Hepatic stellate cell (primary cell): Measurements from ENCODE around the gene CDK13.
A peak's percentile ranks its signal among the peaks of the same experiment; 100 is the strongest.

ENCODE experiments used
- DNase-seq: peaks from one replicate; pipeline ENCODE4 v3.0.0; 2011; ENCODE audit warnings: low spot score

The CDK13 gene

GRCh38 chr7:40008223-40008815 lies 58.3 kb downstream of the CDK13 start:
- peak; percentile 34 for DNase-seq

GRCh38 chr7:40009301-40009700 lies 59.2 kb downstream of the CDK13 start:
- DNase-seq = no peak

- DNase-seq = no peak
Measured at GRCh38 chr7:40014376-40014775, 64.3 kb downstream of the CDK13 start.

GRCh38 chr7:40015790-40016296 lies 65.8 kb downstream of the CDK13 start:
- DNase-seq = no peak

GRCh38 chr7:40019558-40019957 lies 69.5 kb downstream of the CDK13 start:
- DNase-seq = no peak

GRCh38 chr7:40024048-40024447 lies 74.0 kb downstream of the CDK13 start:
- no peak for DNase-seq

GRCh38 chr7:40024841-40025240 lies 74.8 kb downstream of the CDK13 start:
- no peak for DNase-seq

GRCh38 chr7:40027545-40027944 lies 77.5 kb downstream of the CDK13 start:
- DNase-seq = no peak

GRCh38 chr7:40033826-40034225 lies 83.8 kb downstream of the CDK13 start:
- DNase-seq = no peak

- DNase-seq = no peak
Measured at GRCh38 chr7:40041456-40041855, 91.4 kb downstream of the CDK13 start.

- no peak for DNase-seq
Measured at GRCh38 chr7:40043164-40043563, 93.1 kb downstream of the CDK13 start.

- no peak for DNase-seq
Measured at GRCh38 chr7:40047661-40048060, 97.6 kb downstream of the CDK13 start.

GRCh38 chr7:40057292-40057691 lies 107.2 kb downstream of the CDK13 start:
- DNase-seq = no peak

- no peak for DNase-seq
Measured at GRCh38 chr7:40058026-40058425, 108.0 kb downstream of the CDK13 start.

GRCh38 chr7:40058636-40059035 lies 108.6 kb downstream of the CDK13 start:
- no peak for DNase-seq

GRCh38 chr7:40059057-40059456 lies 109.0 kb downstream of the CDK13 start:
- no peak for DNase-seq

GRCh38 chr7:40072268-40072667 lies 122.2 kb downstream of the CDK13 start:
- DNase-seq = no peak

GRCh38 chr7:40073239-40073638 lies 123.2 kb downstream of the CDK13 start:
- DNase-seq = no peak

GRCh38 chr7:40077849-40078248 lies 127.8 kb downstream of the CDK13 start:
- no peak for DNase-seq

- no peak for DNase-seq
Measured at GRCh38 chr7:40092182-40092581, 142.1 kb downstream of the CDK13 start.

- DNase-seq = no peak
Measured at GRCh38 chr7:40093631-40094350, 143.7 kb downstream of the CDK13 start.

- DNase-seq = no peak
Measured at GRCh38 chr7:40095230-40095629, 145.2 kb downstream of the CDK13 start.

GRCh38 chr7:40095695-40096327 lies 145.8 kb downstream of the CDK13 start:
- DNase-seq = no peak
